Sigmoid colon (tissue), 4 donors: ENCODE results near the gene COL4A2.

Experiments used
- CTCF ChIP-seq, 4 experiments: fragments of 450-650 bp in 3 of 4; fragments of 200-600 bp in 1 of 4; IDR thresholded peaks; one replicate each; pipeline ENCODE4 v1.5.1; 2016 to 2019; ENCODE audit warnings: antibody characterized with exemption in 4 of 4, mild to moderate bottlenecking in 3 of 4, moderate library complexity in 2 of 4
- POLR2A ChIP-seq, 2 donors: fragments of 450-650 bp; IDR thresholded peaks; one replicate each; pipeline ENCODE4 v1.6.1; 2016; ENCODE audit warnings: antibody characterized with exemption in 2 of 2, mild to moderate bottlenecking in 2 of 2, moderate library complexity in 2 of 2
- POLR2AphosphoS5 ChIP-seq, 4 donors: sonication (generic); formaldehyde crosslinking; IDR thresholded peaks; one replicate each; pipeline ENCODE4 v1.6.1; 2017; ENCODE audit warnings: antibody characterized with exemption in 4 of 4

GRCh38 chr13:110271313-110271712 lies 35.8 kb upstream of the COL4A2 start:
- TF ChIP-seq CTCF (IDR thresholded peaks at IDR 0.05) (no peak), POLR2AphosphoS5 (IDR thresholded peaks at IDR 0.05) (no peak), POLR2A (IDR thresholded peaks at IDR 0.05) (no peak)
